ENCODE data around the gene ASB2.
A peak's percentile ranks its signal among the peaks of the same experiment; 100 is the strongest.

The ASB2 gene

DNA sequence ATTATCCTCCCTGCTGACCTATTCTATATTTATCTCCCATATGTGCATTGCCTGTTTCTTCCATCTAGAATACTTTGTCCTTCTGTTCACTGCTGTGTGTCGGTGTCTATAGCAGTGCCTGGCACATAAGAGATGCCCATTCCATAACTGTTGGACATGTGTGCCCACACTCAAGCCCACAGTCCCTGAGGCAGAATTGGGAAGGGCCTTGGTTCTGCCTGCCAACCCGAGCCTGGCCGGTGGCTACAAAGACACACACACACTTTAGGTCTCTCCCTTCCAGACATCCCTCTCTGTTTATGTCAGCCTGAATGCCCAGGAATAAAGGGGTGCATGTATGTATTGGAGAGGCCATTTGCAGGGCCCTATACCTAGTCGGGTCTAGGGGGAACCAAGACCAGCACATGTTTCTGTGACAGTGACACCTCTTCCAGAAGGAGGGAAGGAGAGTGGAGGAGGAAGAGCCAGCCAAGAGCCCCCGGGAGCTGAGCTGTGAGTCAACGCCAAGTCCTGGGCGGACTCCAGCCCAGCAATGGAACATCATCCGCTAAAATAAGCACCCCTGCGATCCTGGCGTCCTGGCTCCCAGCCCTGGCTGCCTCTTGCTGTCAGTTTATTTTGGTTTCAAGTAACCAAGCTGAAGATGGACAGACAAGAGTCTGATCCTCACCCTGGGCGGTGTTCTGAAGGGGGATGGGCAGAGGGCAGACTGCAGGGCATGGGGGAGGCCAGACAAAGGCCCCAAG lies 4.3 kb upstream of the ASB2 start:
- no peak overlapping the region for H3K4me2 ChIP-seq (ENCODE audit: low read length)
- H2AFZ ChIP-seq (ENCODE audit: low read depth, low read length) = no peak overlapping the region
- no peak overlapping the region for H3K4me3 ChIP-seq (ENCODE audit: low read length)
- peaks cover 47% of the 10 kb centered on the region for H3K4me1 ChIP-seq (ENCODE audit: low read length)
- H3K9me3 ChIP-seq (ENCODE audit: insufficient read depth, low read length) = peaks cover 15% of the 10 kb centered on the region; the same call in 1 of the 2 replicates
- peaks cover 10% of the 10 kb centered on the region for H3K36me3 ChIP-seq (replicated peaks; ENCODE audit: low read depth, low read length)
- peaks cover 3% of the 10 kb centered on the region; the same call in 1 of the 2 replicates for H3K27me3 ChIP-seq (ENCODE audit: low read depth, low read length)
- no peak overlapping the region for H3K27ac ChIP-seq (ENCODE audit: low read length)
- TF ChIP-seq EZH2phosphoT487 (IDR thresholded peaks at IDR 0.05; ENCODE audit: low read depth) = no peak
- TF ChIP-seq, protein P1, sequence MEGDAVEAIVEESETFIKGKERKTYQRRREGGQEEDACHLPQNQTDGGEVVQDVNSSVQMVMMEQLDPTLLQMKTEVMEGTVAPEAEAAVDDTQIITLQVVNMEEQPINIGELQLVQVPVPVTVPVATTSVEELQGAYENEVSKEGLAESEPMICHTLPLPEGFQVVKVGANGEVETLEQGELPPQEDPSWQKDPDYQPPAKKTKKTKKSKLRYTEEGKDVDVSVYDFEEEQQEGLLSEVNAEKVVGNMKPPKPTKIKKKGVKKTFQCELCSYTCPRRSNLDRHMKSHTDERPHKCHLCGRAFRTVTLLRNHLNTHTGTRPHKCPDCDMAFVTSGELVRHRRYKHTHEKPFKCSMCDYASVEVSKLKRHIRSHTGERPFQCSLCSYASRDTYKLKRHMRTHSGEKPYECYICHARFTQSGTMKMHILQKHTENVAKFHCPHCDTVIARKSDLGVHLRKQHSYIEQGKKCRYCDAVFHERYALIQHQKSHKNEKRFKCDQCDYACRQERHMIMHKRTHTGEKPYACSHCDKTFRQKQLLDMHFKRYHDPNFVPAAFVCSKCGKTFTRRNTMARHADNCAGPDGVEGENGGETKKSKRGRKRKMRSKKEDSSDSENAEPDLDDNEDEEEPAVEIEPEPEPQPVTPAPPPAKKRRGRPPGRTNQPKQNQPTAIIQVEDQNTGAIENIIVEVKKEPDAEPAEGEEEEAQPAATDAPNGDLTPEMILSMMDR (IDR thresholded peaks at IDR 0.05; ENCODE audit: low read depth, low read length) = no peak
- no peak overlapping the region for H3K9ac ChIP-seq (ENCODE audit: low read length)
- H3K79me2 ChIP-seq (ENCODE audit: low read length) = no peaks in the 10 kb centered on the region
- H4K20me1 ChIP-seq (ENCODE audit: insufficient read depth, low read length) = no peaks in the 10 kb centered on the region

DNA sequence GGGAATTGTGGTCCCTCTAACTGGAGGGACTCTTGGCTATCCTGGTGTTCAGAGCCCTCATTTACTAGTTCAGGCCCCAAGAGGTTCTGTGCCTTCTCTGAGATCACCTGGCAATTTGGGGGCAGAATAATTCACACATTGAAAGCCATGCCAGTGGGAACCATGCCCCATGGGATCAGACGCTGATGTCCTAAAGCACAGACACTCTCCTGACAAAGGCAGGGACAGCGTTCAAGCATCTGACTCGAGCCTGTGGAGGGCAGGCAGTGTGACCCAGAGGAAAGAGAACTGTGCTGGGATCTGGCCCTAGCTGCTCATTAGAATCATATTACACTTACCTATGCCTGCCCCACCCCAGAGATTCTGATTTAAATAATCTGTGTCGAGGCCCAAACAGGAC lies 2.4 kb upstream of the ASB2 start:
- H3K36me3 ChIP-seq (replicated peaks; ENCODE audit: low read depth, low read length) = peaks cover 10% of the 10 kb centered on the region
- no peaks in the 10 kb centered on the region for H4K20me1 ChIP-seq (ENCODE audit: insufficient read depth, low read length)
- peaks cover 66% of the 10 kb centered on the region for H3K4me1 ChIP-seq (ENCODE audit: low read length)
- no peak for TF ChIP-seq EZH2phosphoT487 (IDR thresholded peaks at IDR 0.05; ENCODE audit: low read depth)
- TF ChIP-seq, protein P1 (IDR thresholded peaks at IDR 0.05; ENCODE audit: low read depth, low read length) = no peak
- H3K79me2 ChIP-seq (ENCODE audit: low read length) = no peaks in the 10 kb centered on the region
- H3K4me3 ChIP-seq (ENCODE audit: low read length) = peak overlapping the region; percentile 8; the same call in 1 of the 2 replicates
- peak overlapping the region; percentile 49 for H3K4me2 ChIP-seq (ENCODE audit: low read length)
- no peak overlapping the region for H2AFZ ChIP-seq (ENCODE audit: low read depth, low read length)
- H3K9ac ChIP-seq (ENCODE audit: low read length) = peak overlapping the region; percentile 63
- H3K27ac ChIP-seq (ENCODE audit: low read length) = peak overlapping the region; percentile 93
- peaks cover 6% of the 10 kb centered on the region; the same call in 1 of the 2 replicates for H3K27me3 ChIP-seq (ENCODE audit: low read depth, low read length)
- peaks cover 15% of the 10 kb centered on the region; the same call in 1 of the 2 replicates for H3K9me3 ChIP-seq (ENCODE audit: insufficient read depth, low read length)

DNA sequence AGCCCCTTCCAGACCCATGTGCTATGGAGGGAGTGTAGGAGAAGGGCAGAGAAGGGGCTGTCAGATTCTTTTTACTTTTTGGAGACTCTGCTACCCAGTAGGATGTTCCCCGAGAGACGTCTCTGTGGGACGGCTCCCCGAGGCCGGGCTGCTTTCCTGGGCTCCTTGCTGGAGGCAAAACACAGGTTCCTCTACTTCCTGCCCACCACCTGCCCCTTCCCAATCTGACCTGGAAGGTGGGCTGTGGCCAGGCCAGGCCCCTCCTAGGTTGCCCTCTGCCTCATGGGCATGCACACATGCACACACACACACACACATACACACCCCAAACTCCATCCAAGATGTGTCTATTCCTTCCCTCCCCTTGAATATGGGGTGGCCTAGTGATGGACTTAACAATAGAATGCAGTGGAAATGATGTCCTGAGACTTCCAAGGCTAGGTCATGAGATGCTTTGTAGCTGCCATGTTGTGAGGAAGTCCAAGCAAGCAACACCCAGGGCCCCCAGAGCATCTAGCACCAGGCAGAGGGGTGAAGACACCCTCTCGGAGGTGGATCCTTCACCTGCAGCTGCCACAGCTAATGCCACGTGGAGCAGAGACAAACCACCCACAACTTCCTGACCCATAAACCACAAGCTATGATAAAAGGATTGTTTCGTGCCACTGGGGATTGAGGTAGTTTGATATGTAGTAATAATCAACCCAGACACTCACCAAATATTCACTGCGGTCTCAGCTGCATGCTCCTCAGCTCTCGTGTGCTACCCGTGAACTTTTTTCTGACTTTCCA lies 1.6 kb upstream of the ASB2 start:
- peaks cover 73% of the 10 kb centered on the region for H3K4me1 ChIP-seq (ENCODE audit: low read length)
- H3K9ac ChIP-seq (ENCODE audit: low read length) = peak overlapping the region; percentile 72
- peak overlapping the region; percentile 93 for H3K27ac ChIP-seq (ENCODE audit: low read length)

More for the DNA sequence above, 1.6 kb upstream of the ASB2 start:
- no peak overlapping the region for H2AFZ ChIP-seq (ENCODE audit: low read depth, low read length)
- no peaks in the 10 kb centered on the region for H3K79me2 ChIP-seq (ENCODE audit: low read length)
- TF ChIP-seq, protein P1 (IDR thresholded peaks at IDR 0.05; ENCODE audit: low read depth, low read length) = no peak
- TF ChIP-seq EZH2phosphoT487 (IDR thresholded peaks at IDR 0.05; ENCODE audit: low read depth) = no peak
- H3K4me3 ChIP-seq (ENCODE audit: low read length) = 0 out of 2 replicates have a peak overlapping the region, but pooled peaks have one; percentile 8
- H3K36me3 ChIP-seq (replicated peaks; ENCODE audit: low read depth, low read length) = peaks cover 10% of the 10 kb centered on the region
- H3K4me2 ChIP-seq (ENCODE audit: low read length) = peak overlapping the region; percentile 80
- H3K27me3 ChIP-seq (ENCODE audit: low read depth, low read length) = peaks cover 6% of the 10 kb centered on the region; the same call in 1 of the 2 replicates
- H4K20me1 ChIP-seq (ENCODE audit: insufficient read depth, low read length) = no peaks in the 10 kb centered on the region
- peaks cover 15% of the 10 kb centered on the region; the same call in 1 of the 2 replicates for H3K9me3 ChIP-seq (ENCODE audit: insufficient read depth, low read length)
